Measurements from ENCODE around the gene TAF4B. TPM values are rescaled to one million over a fixed set of nuclear protein-coding genes. Genes with fewer than 3 reads are reported as not detected.

Gene TAF4B
- total and polyA plus RNA-seq, 2 of the 8 experiments (the other 6 are each of a cell fraction or from before 2014, with no cell fraction given): 9.3 to 19.8 TPM

DNA sequence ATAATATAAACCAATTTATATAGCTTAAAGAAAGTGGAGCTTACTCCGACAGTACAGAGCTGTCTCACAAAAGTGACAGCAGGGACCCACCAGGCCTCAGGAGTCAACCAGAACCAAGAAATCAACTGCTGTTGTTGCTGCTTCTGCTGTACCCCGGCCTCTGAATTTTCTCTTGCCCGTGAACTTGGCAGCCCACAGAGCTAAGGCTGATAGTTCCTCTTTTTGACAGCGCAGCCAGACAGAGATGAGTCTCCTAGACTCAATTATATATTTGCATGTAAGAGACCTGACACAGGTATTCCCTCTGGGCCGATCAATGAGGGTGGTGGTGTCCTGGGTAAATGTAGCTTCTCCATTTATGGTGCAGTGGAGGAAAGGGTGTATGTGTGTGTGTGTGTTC lies 212.7 kb downstream of the TAF4B start:
- no peaks in the 10 kb centered on the region for H3K79me1 ChIP-seq (ENCODE audit: low read depth, low read length)
- no peaks in the 10 kb centered on the region; a peak in 1 of 4 replicates for H3K9me3 ChIP-seq (ENCODE audit: insufficient read depth in 2 of 2, low read depth in 1 of 2, low read length in 1 of 2)
- H2BK5ac ChIP-seq (ENCODE audit: low read depth, low read length): no peak overlapping the region
- H3K4me1 ChIP-seq (replicated peaks in 1 of 4; ENCODE audit: control insufficient read depth in 3 of 4, insufficient read depth in 4 of 4, low read length in 3 of 4): peaks cover 0 to 3% (median 0%) of the 10 kb centered on the region in 4 experiments; a peak in 2 of 7 replicates
- H3K4me2 ChIP-seq (ENCODE audit: insufficient read depth in 1 of 2, low read depth in 2 of 2, low read length in 2 of 2): no peak overlapping the region
- no peak overlapping the region for H2AK5ac ChIP-seq (ENCODE audit: low read depth, low read length)
- POLR2A ChIA-PET (ENCODE audit: partially characterized antibody): interaction anchor here (0.7 to 1.0 kb wide), 2 partner anchors 8 to 11 kb away, joined by 3 read pairs; no protein-coding TSS in a partner anchor
- H3K36me3 ChIP-seq (ENCODE audit: control insufficient read depth in 2 of 4, insufficient read depth in 4 of 4, low read length in 3 of 4): no peaks in the 10 kb centered on the region
- H4K8ac ChIP-seq (ENCODE audit: extremely low read depth, insufficient read depth, low read length): no peak overlapping the region
- no peak overlapping the region for H2BK20ac ChIP-seq (ENCODE audit: low read length)
- no peaks in the 10 kb centered on the region for H3K79me2 ChIP-seq (ENCODE audit: control insufficient read depth in 1 of 2, insufficient read depth in 2 of 2, low read length in 2 of 2)
- H3K14ac ChIP-seq (ENCODE audit: insufficient read length): no peak overlapping the region
- DNase-seq (ENCODE audit: low read depth in 1 of 2, low spot score in 2 of 2) (no peak), FAIRE-seq (no peak)
- H3K23me2 ChIP-seq (ENCODE audit: low read depth, low read length): no peaks in the 10 kb centered on the region
- CTCF ChIA-PET (ENCODE audit: partially characterized antibody): interaction anchor here (0.6 to 2.2 kb wide), 4 partner anchors 23 to 55 kb away, joined by 3 to 9 read pairs (median 5); no protein-coding TSS in a partner anchor
- H2BK15ac ChIP-seq (ENCODE audit: low read length): no peak overlapping the region
- no peak overlapping the region for H3K23ac ChIP-seq (ENCODE audit: insufficient read length)
- no peak overlapping the region for H3K56ac ChIP-seq (replicated peaks; ENCODE audit: insufficient read length, low read depth, low read length)
- H3K4ac ChIP-seq (replicated peaks; ENCODE audit: insufficient read length, low read depth, low read length): no peak overlapping the region
- no peak overlapping the region for H3K9ac ChIP-seq (replicated peaks in 1 of 4; ENCODE audit: extremely low read depth in 1 of 4, low read depth in 3 of 4, low read length in 3 of 4)
- no peak overlapping the region for H3K4me3 ChIP-seq (ENCODE audit: extremely low read depth in 1 of 4, insufficient read depth in 2 of 4, low read depth in 3 of 4, low read length in 4 of 4)
- no peak overlapping the region for H4K5ac ChIP-seq (ENCODE audit: insufficient read length, low read depth, low read length)
- H4K91ac ChIP-seq (replicated peaks; ENCODE audit: insufficient read length, low read length): no peak overlapping the region
- no peak overlapping the region for H3K27ac ChIP-seq (ENCODE audit: low read depth, low read length)
- H3K18ac ChIP-seq (ENCODE audit: extremely low read depth, low read length): no peak overlapping the region
- no peaks in the 10 kb centered on the region for H3K27me3 ChIP-seq (replicated peaks in 1 of 4; ENCODE audit: control insufficient read depth in 3 of 4, extremely low read depth in 1 of 4, insufficient read depth in 3 of 4, low read length in 3 of 4)
- no peaks in the 10 kb centered on the region for H4K20me1 ChIP-seq (replicated peaks in 1 of 2; ENCODE audit: control insufficient read depth in 1 of 2, insufficient read depth in 2 of 2, low read length in 2 of 2)
- no peak overlapping the region for H2AFZ ChIP-seq (ENCODE audit: low read length)
- H2BK120ac ChIP-seq (replicated peaks; ENCODE audit: low read depth, low read length): no peak overlapping the region
- H2BK12ac ChIP-seq (ENCODE audit: low read depth, low read length): no peak overlapping the region
- WGBS, 2 experiments (ENCODE audit: extremely low coverage in 1 of 2, insufficient coverage in 1 of 2, insufficient read length in 1 of 2, insufficient replicate concordance in 2 of 2, low coverage in 1 of 2, low lambda C conversion rate in 2 of 2, missing lambda C conversion rate in 1 of 2): 96% methylated on average over 5 of the region's 5 CpGs; no CpG with 5 or more reads in 1 of the 2 experiments
- TF ChIP-seq NANOG (IDR thresholded peaks at IDR 0.05; ENCODE audit: insufficient read depth, low read depth, low read length, poor library complexity, severe bottlenecking) (no peak), ZNF274 (IDR thresholded peaks at IDR 0.05; ENCODE audit: borderline replicate concordance, extremely low read depth, low read length) (no peak), RFX5 (IDR thresholded peaks at IDR 0.05; ENCODE audit: borderline replicate concordance, low read depth, low read length) (no peak), CREB1 (IDR thresholded peaks at IDR 0.05) (no peak), JUN (IDR thresholded peaks at IDR 0.05; ENCODE audit: low read depth, low read length) (no peak)
- TF ChIP-seq, protein P1, sequence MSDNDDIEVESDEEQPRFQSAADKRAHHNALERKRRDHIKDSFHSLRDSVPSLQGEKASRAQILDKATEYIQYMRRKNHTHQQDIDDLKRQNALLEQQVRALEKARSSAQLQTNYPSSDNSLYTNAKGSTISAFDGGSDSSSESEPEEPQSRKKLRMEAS (IDR thresholded peaks at IDR 0.05): no peak
